H9 (cell line): ENCODE measurements around the gene LMX1A. TPM values are rescaled to one million over a fixed set of nuclear protein-coding genes. Genes with fewer than 3 reads are reported as not detected.

Experiments used
- DNase-seq: peaks from one replicate; pipeline ENCODE4 v3.0.0-alpha.2; 2017
- H2AFZ ChIP-seq: one replicate; pipeline ENCODE4 v1.6.1; 2013; ENCODE audit warnings: mild to moderate bottlenecking, low read length, control low read depth, moderate library complexity
- H2AK5ac ChIP-seq: 2 replicates; pipeline ENCODE4 v1.6.1; 2013; ENCODE audit warnings: low read length, control low read depth, mixed read lengths; ENCODE audit not compliant: insufficient read length
- H2BK120ac ChIP-seq: one replicate; pipeline ENCODE4 v1.6.1; 2013; ENCODE audit warnings: low read depth, mild to moderate bottlenecking, low read length, control low read depth, inconsistent platforms; ENCODE audit not compliant: poor library complexity, severe bottlenecking
- H2BK12ac ChIP-seq: 2 replicates; pipeline ENCODE4 v1.6.1; 2013; ENCODE audit warnings: low read length, control low read depth, mixed read lengths, low read depth; ENCODE audit not compliant: insufficient read length
- H2BK15ac ChIP-seq: 2 replicates; pipeline ENCODE4 v1.6.1; 2013; ENCODE audit warnings: low read depth, low read length, control low read depth
- H2BK20ac ChIP-seq: one replicate; pipeline ENCODE4 v1.6.1; 2013; ENCODE audit warnings: low read depth, mild to moderate bottlenecking, low read length, control low read depth, inconsistent platforms; ENCODE audit not compliant: poor library complexity, severe bottlenecking
- H2BK5ac ChIP-seq: 2 replicates; pipeline ENCODE4 v1.6.1; 2013; ENCODE audit warnings: low read length, control low read depth, mixed read lengths; ENCODE audit not compliant: insufficient read length
- H3K14ac ChIP-seq: 2 replicates; pipeline ENCODE4 v1.6.1; 2013; ENCODE audit warnings: low read length, control low read depth; ENCODE audit not compliant: insufficient read depth
- H3K18ac ChIP-seq: 2 replicates; pipeline ENCODE4 v1.6.1; 2013; ENCODE audit warnings: low read depth, mild to moderate bottlenecking, mixed read lengths, low read length, control low read depth; ENCODE audit not compliant: insufficient read length
- H3K23ac ChIP-seq: 2 replicates; pipeline ENCODE4 v1.6.1; 2013; ENCODE audit warnings: low read length, control low read depth, mixed read lengths, low read depth; ENCODE audit not compliant: insufficient read length
- H3K23me2 ChIP-seq: 2 replicates; pipeline ENCODE4 v1.6.1; 2013; ENCODE audit warnings: low read depth, mild to moderate bottlenecking, mixed read lengths, low read length, control low read depth; ENCODE audit not compliant: insufficient read length, poor library complexity, severe bottlenecking
- H3K27ac ChIP-seq: 2 replicates; pipeline ENCODE4 v1.5.1; 2013; ENCODE audit warnings: low read length, control low read depth, mixed read lengths, low read depth; ENCODE audit not compliant: insufficient read length
- H3K27me3 ChIP-seq: 2 replicates; pipeline ENCODE4 v1.6.1; 2013; ENCODE audit warnings: low read length, control low read depth, inconsistent platforms; ENCODE audit not compliant: insufficient read depth
- H3K4ac ChIP-seq: 2 replicates; pipeline ENCODE4 v1.6.1; 2013; ENCODE audit warnings: low read depth, mild to moderate bottlenecking, control low read depth, inconsistent platforms, low read length, moderate library complexity
- H3K4me1 ChIP-seq: 2 replicates; pipeline ENCODE4 v1.6.1; 2013; ENCODE audit warnings: low read length, control low read depth, inconsistent platforms; ENCODE audit not compliant: insufficient read depth
- H3K4me2 ChIP-seq: 2 replicates; pipeline ENCODE4 v1.6.1; 2013; ENCODE audit warnings: low read length, control low read depth, mixed read lengths; ENCODE audit not compliant: insufficient read length, insufficient read depth
- H3K56ac ChIP-seq: 2 replicates; pipeline ENCODE4 v1.6.1; 2013; ENCODE audit warnings: low read depth, mild to moderate bottlenecking, mixed read lengths, low read length, control low read depth; ENCODE audit not compliant: insufficient read length
- H3K79me1 ChIP-seq: 2 replicates; pipeline ENCODE4 v1.6.1; 2013; ENCODE audit warnings: low read depth, mild to moderate bottlenecking, moderate library complexity, low read length, control low read depth, inconsistent platforms; ENCODE audit not compliant: insufficient read depth, poor library complexity, severe bottlenecking
- H3K79me2 ChIP-seq: 2 replicates; pipeline ENCODE4 v1.6.1; 2013; ENCODE audit warnings: low read length, control low read depth, inconsistent platforms; ENCODE audit not compliant: insufficient read depth
- H3K9ac ChIP-seq: 2 replicates; pipeline ENCODE4 v1.6.1; 2013; ENCODE audit warnings: low read length, control low read depth, mixed read lengths; ENCODE audit not compliant: insufficient read length; ENCODE audit errors: extremely low read depth
- H3K9me3 ChIP-seq: one replicate; pipeline ENCODE4 v1.6.1; 2013; ENCODE audit warnings: low read depth, low read length, inconsistent platforms; ENCODE audit not compliant: control insufficient read depth
- H3T11ph ChIP-seq: one replicate; pipeline ENCODE4 v1.6.1; 2013; ENCODE audit warnings: mild to moderate bottlenecking, low read length, control low read depth, inconsistent platforms
- H4K20me1 ChIP-seq: one replicate; pipeline ENCODE4 v1.6.1; 2013; ENCODE audit not compliant: control insufficient read depth, insufficient read length, insufficient read depth
- H4K5ac ChIP-seq: 2 replicates; pipeline ENCODE4 v1.6.1; 2013; ENCODE audit warnings: low read depth, mild to moderate bottlenecking, mixed read lengths, low read length, control low read depth; ENCODE audit not compliant: insufficient read length
- H4K8ac ChIP-seq: replicated peaks from 2 replicates; pipeline ENCODE4 v1.6.1; 2013; ENCODE audit warnings: low read length, control low read depth, mixed read lengths, low read depth; ENCODE audit not compliant: insufficient read length
- H4K91ac ChIP-seq: 2 replicates; pipeline ENCODE4 v1.6.1; 2013; ENCODE audit warnings: low read depth, mild to moderate bottlenecking, moderate library complexity, mixed read lengths, low read length, control low read depth; ENCODE audit not compliant: insufficient read length
- H3K27ac Mint-ChIP-seq, 3 experiments: 2 replicates in 2 of 3; 3 replicates in 1 of 3; pipeline ENCODE4 v1.8.0; 2020 to 2021; ENCODE audit warnings: mixed read lengths in 3 of 3, mild to moderate bottlenecking in 1 of 3, moderate library complexity in 1 of 3
- H3K27me3 Mint-ChIP-seq: 2 replicates; pipeline ENCODE4 v1.8.0; 2021; ENCODE audit warnings: low read depth, mild to moderate bottlenecking, moderate library complexity, mixed read lengths
- H3K36me3 Mint-ChIP-seq, 3 experiments: 2 replicates in 2 of 3; 3 replicates in 1 of 3; pipeline ENCODE4 v1.8.0; 2020 to 2021; ENCODE audit warnings: low read depth in 3 of 3, mixed read lengths in 3 of 3; ENCODE audit not compliant: insufficient read depth in 1 of 3
- H3K4me1 Mint-ChIP-seq, 2 experiments: 2 replicates each; pipeline ENCODE4 v1.8.0; 2020; ENCODE audit warnings: mixed read lengths in 2 of 2
- H3K4me3 Mint-ChIP-seq, 2 experiments: 2 replicates in 1 of 2; 3 replicates in 1 of 2; pipeline ENCODE4 v1.8.0; 2020 to 2021; ENCODE audit warnings: mild to moderate bottlenecking in 2 of 2, mixed read lengths in 2 of 2, moderate library complexity in 1 of 2
- H3K9me3 Mint-ChIP-seq, 2 experiments: 2 replicates in 1 of 2; 3 replicates in 1 of 2; pipeline ENCODE4 v1.8.0; 2020; ENCODE audit warnings: mild to moderate bottlenecking in 2 of 2, mixed read lengths in 2 of 2, moderate library complexity in 1 of 2
- CTCF ChIP-seq: fragments of 200-600 bp; sonication (generic); conservative IDR thresholded peaks from 3 replicates; pipeline ENCODE4 v1.8.0; 2021; ENCODE audit warnings: antibody characterized with exemption, mild to moderate bottlenecking
- WGBS: extraction: QIAGEN DNeasy Blood & Tissue Kit; methylation state at CpG from one replicate; pipeline ENCODE4 v1.1.7; 2013; ENCODE audit warnings: missing lambda C conversion rate, low lambda C conversion rate, mixed read lengths; ENCODE audit not compliant: insufficient read length; ENCODE audit errors: extremely low coverage; 5-methylcytosine and 5-hydroxymethylcytosine counted together
- total RNA-seq: library from RNA; stranded (reverse); gene quantifications from 2 replicates; pipeline ENCODE4 v1.2.1, GENCODE V29; 2021

The LMX1A gene
- total RNA-seq, 1 experiment from 2014 or later, result not detected

DNA sequence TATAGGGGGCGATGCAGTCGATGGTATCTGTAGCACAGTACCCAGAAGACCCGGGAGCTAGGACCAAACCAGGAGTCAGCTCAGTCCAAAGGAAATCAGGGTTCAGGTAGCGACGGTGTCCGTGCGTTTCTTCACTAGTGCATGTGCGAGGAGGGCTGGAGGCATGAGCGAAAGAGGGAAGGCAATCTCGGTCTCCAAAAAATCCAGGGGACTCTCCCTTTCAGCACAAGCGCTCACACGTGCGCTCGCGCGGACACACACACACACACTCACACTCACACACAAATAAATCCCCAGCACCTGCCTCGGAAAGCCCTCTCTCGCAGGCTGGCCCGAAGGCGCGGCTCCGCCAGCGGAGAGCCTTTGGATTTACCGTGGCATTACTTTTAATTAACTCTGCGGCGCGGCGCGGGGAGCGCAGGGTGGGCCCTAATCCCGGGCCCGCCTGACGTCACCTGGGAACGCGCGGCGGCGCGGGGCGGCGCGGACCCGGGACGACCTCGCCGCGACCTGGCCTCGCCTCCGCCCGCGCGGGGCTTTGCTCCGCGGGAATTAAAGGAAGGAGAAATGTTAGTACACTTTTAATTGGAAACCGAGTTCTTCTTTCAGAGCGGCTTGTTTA is 121.2 kb downstream of the LMX1A start:
- Histone ChIP-seq H4K20me1 (no peaks in the 10 kb centered on the region), H2AK5ac (no peak overlapping the region), H4K8ac (no peak overlapping the region), H3K23ac (no peak overlapping the region), H2BK15ac (no peak overlapping the region), H2BK5ac (no peak overlapping the region), H3K9ac (no peak overlapping the region), H4K91ac (no peak overlapping the region), H3K4ac (no peak overlapping the region), H2BK120ac (no peak overlapping the region), H3K27ac (no peak overlapping the region), H3K4me2 (peak overlapping the region; percentile 49), H2BK20ac (no peak overlapping the region), H3T11ph (no peak overlapping the region), H3K14ac (no peak overlapping the region), H3K18ac (no peak overlapping the region), H3K4me1 (no peaks in the 10 kb centered on the region), H2AFZ (no peak overlapping the region), H3K56ac (no peak overlapping the region), H3K27me3 (peaks cover 36% of the 10 kb centered on the region; the same call in 1 of the 2 replicates), H2BK12ac (no peak overlapping the region), H3K9me3 (no peaks in the 10 kb centered on the region), H3K79me2 (no peaks in the 10 kb centered on the region), H3K79me1 (no peaks in the 10 kb centered on the region), H3K23me2 (peaks cover 6% of the 10 kb centered on the region), H4K5ac (no peak overlapping the region)
- Mint-ChIP-seq H3K27ac (no peak overlapping the region), H3K27me3 (peaks cover 92% of the 10 kb centered on the region), H3K4me1 (peaks cover 13 to 18% of the 10 kb centered on the region in 2 experiments), H3K9me3 (no peaks in the 10 kb centered on the region), H3K4me3 (peak overlapping the region; percentile 65 to 82), H3K36me3 (no peaks in the 10 kb centered on the region)
- WGBS, result no CpG with 5 or more reads among the region's 56 CpGs
- no peak for TF ChIP-seq CTCF
- peak; percentile 40 for DNase-seq
